Measurements from ENCODE around the gene TMPRSS4. TPM values are rescaled to one million over a fixed set of nuclear protein-coding genes. Genes with fewer than 3 reads are reported as not detected.

TMPRSS4 gene
- total and polyA plus RNA-seq, 9 of the 15 experiments (the other 6 are each of a cell fraction or from before 2014, with no cell fraction given) = 4.0 to 10.0 (median 5.6) TPM

GRCh38 chr11:118060869-118061268 is 16.0 kb upstream of the TMPRSS4 start (continued):
- TF ChIP-seq FOSL1 (tag; conservative IDR thresholded peaks at IDR 0.05) = peak; percentile 61
- TF ChIP-seq ZNF592 (IDR thresholded peaks at IDR 0.05) = peak; percentile 78; the same call in 1 of the 2 replicates
- no peak for TF ChIP-seq ZFPM2 (CRISPR knock-in tag; IDR thresholded peaks at IDR 0.05)
- TF ChIP-seq CGGBP1 (CRISPR knock-in tag; IDR thresholded peaks at IDR 0.05) = no peak
- TF ChIP-seq ZNF165 (CRISPR knock-in tag; IDR thresholded peaks at IDR 0.05; ENCODE audit: borderline replicate concordance) = no peak
- TF ChIP-seq SAFB (IDR thresholded peaks at IDR 0.05; ENCODE audit: borderline replicate concordance, low read depth, low read length) = no peak
- no peak for TF ChIP-seq ZNF766 (CRISPR knock-in tag; conservative IDR thresholded peaks at IDR 0.05)
- TF ChIP-seq MYC (IDR thresholded peaks at IDR 0.05; ENCODE audit: low read depth, low read length) = 0 out of 2 replicates have a peak, but pooled peaks have one; percentile 10
- no peak for TF ChIP-seq MYC (CRISPR knock-in tag; IDR thresholded peaks at IDR 0.05; ENCODE audit: borderline replicate concordance, low read depth)
- TF ChIP-seq RBM17 (IDR thresholded peaks at IDR 0.05; ENCODE audit: borderline replicate concordance, low read depth, low read length) = no peak
